Ovary (tissue), 3 donors: ENCODE data around the gene TNNT3.

Experiments used
- CTCF ChIP-seq, 3 donors: fragments of 450-650 bp in 2 of 3; fragments of 200-600 bp in 1 of 3; IDR thresholded peaks; one replicate each; pipeline versions ENCODE4 v1.5.1 to v1.8.0; 2016 to 2022; ENCODE audit warnings: antibody characterized with exemption in 3 of 3, mild to moderate bottlenecking in 1 of 3
- EP300 ChIP-seq: sonication (generic); formaldehyde crosslinking; IDR thresholded peaks from one replicate; pipeline ENCODE4 v1.6.1; 2017; ENCODE audit warnings: antibody characterized with exemption
- POLR2A ChIP-seq: fragments of 450-650 bp; IDR thresholded peaks from one replicate; pipeline ENCODE4 v1.6.1; 2017; ENCODE audit warnings: antibody characterized with exemption, mild to moderate bottlenecking, moderate library complexity
- donor health status: DM: no; HTN: no; CAD: no.

GRCh38 chr11:1964955-1965354, 45.5 kb downstream of the TNNT3 start:
- TF ChIP-seq EP300, result no peak
- TF ChIP-seq CTCF (IDR thresholded peaks at IDR 0.05), result no peak
- no peak for TF ChIP-seq POLR2A
